ENCODE results near the gene KLHL12. TPM values are rescaled to one million over a fixed set of nuclear protein-coding genes. Genes with fewer than 3 reads are reported as not detected.

Gene KLHL12
- polyA plus RNA-seq, 2 of the 4 experiments (the other 2 are of a cell fraction): 19.4 to 59.4 TPM

DNA sequence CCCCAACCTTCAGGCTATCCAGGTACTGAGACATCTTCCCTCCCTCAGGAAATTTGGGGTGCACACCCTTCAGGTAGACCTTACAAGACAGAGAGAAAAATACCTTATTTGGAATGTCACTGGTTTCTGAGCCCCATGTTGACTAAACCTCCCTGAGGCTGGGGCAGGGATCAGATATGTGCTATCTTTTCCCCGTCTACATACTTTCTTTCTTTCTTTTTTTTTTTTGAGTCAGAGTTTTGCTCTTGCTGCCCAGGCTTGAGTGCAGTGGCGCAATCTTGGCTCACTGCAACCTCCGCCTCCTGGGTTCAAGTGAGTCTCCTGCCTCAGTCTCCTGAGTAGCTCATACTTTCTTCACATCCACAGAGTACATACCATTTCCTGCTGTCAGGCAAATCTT, 38.4 kb upstream of the KLHL12 start:
- H3K4me2 ChIP-seq: no peak overlapping the region
- POLR2A ChIA-PET: no interaction called here

GRCh38 chr1:202964791-202965410, 37.9 kb upstream of the KLHL12 start:
- FAIRE-seq (no peak), DNase-seq (ENCODE audit: low read depth in 1 of 2, low spot score in 1 of 2) (no peak), ATAC-seq (no peak)
- no peak overlapping the region for H3K27ac ChIP-seq
- H3K4me1 ChIP-seq: peaks cover 12% of the 10 kb centered on the region; the same call in 2 of the 3 replicates
- ChIA-PET POLR2A (no interaction called here), CTCF (interaction anchor here (0.9 to 1.3 kb wide), 2 partner anchors 43 to 308 kb away, joined by 3 read pairs; no protein-coding TSS in a partner anchor)
- H3K4me3 ChIP-seq: no peak overlapping the region
- TF ChIP-seq NPAS2 (CRISPR knock-in tag; IDR thresholded peaks at IDR 0.05; ENCODE audit: borderline replicate concordance) (no peak), RFX5 (IDR thresholded peaks at IDR 0.05) (no peak), CEBPB (IDR thresholded peaks at IDR 0.05) (no peak), FOSB (CRISPR knock-in tag; IDR thresholded peaks at IDR 0.05) (no peak), HOXB5 (CRISPR knock-in tag; IDR thresholded peaks at IDR 0.05) (no peak), POLR2AphosphoS2 (conservative IDR thresholded peaks at IDR 0.05; ENCODE audit: low read length) (no peak), EP300 (IDR thresholded peaks at IDR 0.05) (no peak), E2F6 (IDR thresholded peaks at IDR 0.05; ENCODE audit: borderline replicate concordance, low read depth) (no peak), TFCP2L1 (CRISPR knock-in tag; IDR thresholded peaks at IDR 0.05) (no peak), GATA3 (IDR thresholded peaks at IDR 0.05; ENCODE audit: borderline replicate concordance) (no peak), MAFK (IDR thresholded peaks at IDR 0.05; ENCODE audit: partially characterized antibody) (no peak), JUNB (IDR thresholded peaks at IDR 0.05) (no peak), HES2 (IDR thresholded peaks at IDR 0.05) (no peak), EHMT2 (IDR thresholded peaks at IDR 0.05; ENCODE audit: low read depth) (no peak)
- TF ChIP-seq, protein P1, sequence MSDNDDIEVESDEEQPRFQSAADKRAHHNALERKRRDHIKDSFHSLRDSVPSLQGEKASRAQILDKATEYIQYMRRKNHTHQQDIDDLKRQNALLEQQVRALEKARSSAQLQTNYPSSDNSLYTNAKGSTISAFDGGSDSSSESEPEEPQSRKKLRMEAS (IDR thresholded peaks at IDR 0.05): no peak
- TF ChIP-seq, protein P2, sequence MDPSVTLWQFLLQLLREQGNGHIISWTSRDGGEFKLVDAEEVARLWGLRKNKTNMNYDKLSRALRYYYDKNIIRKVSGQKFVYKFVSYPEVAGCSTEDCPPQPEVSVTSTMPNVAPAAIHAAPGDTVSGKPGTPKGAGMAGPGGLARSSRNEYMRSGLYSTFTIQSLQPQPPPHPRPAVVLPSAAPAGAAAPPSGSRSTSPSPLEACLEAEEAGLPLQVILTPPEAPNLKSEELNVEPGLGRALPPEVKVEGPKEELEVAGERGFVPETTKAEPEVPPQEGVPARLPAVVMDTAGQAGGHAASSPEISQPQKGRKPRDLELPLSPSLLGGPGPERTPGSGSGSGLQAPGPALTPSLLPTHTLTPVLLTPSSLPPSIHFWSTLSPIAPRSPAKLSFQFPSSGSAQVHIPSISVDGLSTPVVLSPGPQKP (IDR thresholded peaks at IDR 0.05; ENCODE audit: low read depth, low read length): no peak
- TF ChIP-seq, protein P3, sequence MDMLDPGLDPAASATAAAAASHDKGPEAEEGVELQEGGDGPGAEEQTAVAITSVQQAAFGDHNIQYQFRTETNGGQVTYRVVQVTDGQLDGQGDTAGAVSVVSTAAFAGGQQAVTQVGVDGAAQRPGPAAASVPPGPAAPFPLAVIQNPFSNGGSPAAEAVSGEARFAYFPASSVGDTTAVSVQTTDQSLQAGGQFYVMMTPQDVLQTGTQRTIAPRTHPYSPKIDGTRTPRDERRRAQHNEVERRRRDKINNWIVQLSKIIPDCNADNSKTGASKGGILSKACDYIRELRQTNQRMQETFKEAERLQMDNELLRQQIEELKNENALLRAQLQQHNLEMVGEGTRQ (IDR thresholded peaks at IDR 0.05): no peak
- no peak overlapping the region for H3K4me2 ChIP-seq
- WGBS (ENCODE audit: missing lambda C conversion rate): 78% methylated on average over 6 of the region's 6 CpGs
- H3K9me3 ChIP-seq: no peaks in the 10 kb centered on the region

More for the DNA sequence above, 38.4 kb upstream of the KLHL12 start:
- ATAC-seq (no peak), FAIRE-seq (no peak), DNase-seq (ENCODE audit: low read depth in 1 of 2, low spot score in 1 of 2) (no peak)
- H3K4me1 ChIP-seq: peaks cover 10% of the 10 kb centered on the region; the same call in 2 of the 3 replicates
- CTCF ChIA-PET: interaction anchor here (0.9 kb wide), 1 partner anchor 42 kb away, joined by 3 read pairs; no protein-coding TSS in a partner anchor
- 84% methylated on average over 3 of the region's 3 CpGs for WGBS (ENCODE audit: missing lambda C conversion rate)
- no peak for TF ChIP-seq ZNF302 (CRISPR knock-in tag; IDR thresholded peaks at IDR 0.05)
- TF ChIP-seq ZFP36 (IDR thresholded peaks at IDR 0.05; ENCODE audit: borderline replicate concordance, partially characterized antibody): no peak
- no peak for TF ChIP-seq TP53 (CRISPR knock-in tag; IDR thresholded peaks at IDR 0.05)
- no peak for TF ChIP-seq CBX8 (IDR thresholded peaks at IDR 0.05)
- no peak for TF ChIP-seq HOXB5 (CRISPR knock-in tag; IDR thresholded peaks at IDR 0.05)
- TF ChIP-seq PHF8 (IDR thresholded peaks at IDR 0.05; ENCODE audit: borderline replicate concordance, low read depth): no peak
- TF ChIP-seq RAD21 (conservative IDR thresholded peaks at IDR 0.05 in 1 of 2, IDR thresholded peaks at IDR 0.05 in 1 of 2): no peak
- no peak for TF ChIP-seq HOXB13 (CRISPR knock-in tag; IDR thresholded peaks at IDR 0.05; ENCODE audit: low read depth)
- TF ChIP-seq ZC3H11A (IDR thresholded peaks at IDR 0.05): no peak
- no peak for TF ChIP-seq HOXA7 (CRISPR knock-in tag; IDR thresholded peaks at IDR 0.05)
- TF ChIP-seq, protein P1 (IDR thresholded peaks at IDR 0.05): no peak
- no peak for TF ChIP-seq TFCP2L1 (CRISPR knock-in tag; IDR thresholded peaks at IDR 0.05)
- no peak for TF ChIP-seq KDM5A (IDR thresholded peaks at IDR 0.05)
- H3K4me3 ChIP-seq: no peak overlapping the region
- no peaks in the 10 kb centered on the region for H3K9me3 ChIP-seq
- H3K27ac ChIP-seq: no peak overlapping the region
